Common myeloid progenitor, CD34-positive (primary cell): Measurements from ENCODE around the gene COL6A6. TPM values are rescaled to one million over a fixed set of nuclear protein-coding genes. Genes with fewer than 3 reads are reported as not detected.

Experiments used
- CTCF ChIA-PET: fragments of 350-600 bp; sonication (Branson Sonifier 250); formaldehyde crosslinking; loops from one replicate; lab custom pipeline; 2021; ENCODE audit warnings: antibody characterized with exemption; lab: Charles Lee
- POLR2A ChIA-PET: fragments of 350-600 bp; sonication (Branson Sonifier 250); formaldehyde crosslinking; loops from one replicate; lab custom pipeline; 2021; ENCODE audit warnings: antibody characterized with exemption; lab: Charles Lee
- DNase-seq, 3 donors: peaks; one replicate each; pipeline versions ENCODE4 v3.0.0 to v3.0.0-alpha.2; 2013
- H3K27ac ChIP-seq, 2 experiments: 1 replicate in 1 of 2; 2 replicates in 1 of 2; pipeline ENCODE4 v1.7.0; 2013; ENCODE audit warnings: inconsistent platforms in 2 of 2, low read length in 2 of 2, mild to moderate bottlenecking in 2 of 2, low read depth in 1 of 2, moderate library complexity in 1 of 2; ENCODE audit not compliant: severe bottlenecking in 2 of 2, insufficient read depth in 1 of 2, poor library complexity in 1 of 2
- H3K27me3 ChIP-seq, 5 experiments: replicated peaks in 2 of 5; 1 replicate in 3 of 5; 2 replicates in 2 of 5; pipeline versions ENCODE4 v1.6.1 to v1.7.0; 2013; ENCODE audit warnings: low read length in 4 of 5, mild to moderate bottlenecking in 2 of 5, moderate library complexity in 2 of 5, inconsistent platforms in 1 of 5; ENCODE audit not compliant: insufficient read depth in 5 of 5, control insufficient read depth in 4 of 5
- H3K36me3 ChIP-seq, 4 experiments: 1 replicate in 2 of 4; 2 replicates in 2 of 4; pipeline versions ENCODE4 v1.6.1 to v1.7.0; 2013; ENCODE audit warnings: low read length in 3 of 4, control low read depth in 1 of 4, mild to moderate bottlenecking in 1 of 4; ENCODE audit not compliant: control insufficient read depth in 4 of 4, insufficient read depth in 4 of 4
- H3K4me1 ChIP-seq, 4 experiments: 1 replicate in 3 of 4; 2 replicates in 1 of 4; pipeline versions ENCODE4 v1.6.1 to v1.7.1; 2013; ENCODE audit warnings: low read length in 3 of 4, mild to moderate bottlenecking in 3 of 4, control low read depth in 1 of 4, inconsistent platforms in 1 of 4, moderate library complexity in 1 of 4; ENCODE audit not compliant: control insufficient read depth in 4 of 4, insufficient read depth in 4 of 4; ENCODE audit errors: control extremely low read depth in 1 of 4
- H3K4me3 ChIP-seq, 7 experiments: 1 replicate in 4 of 7; 2 replicates in 3 of 7; pipeline versions ENCODE4 v1.5.1 to v1.7.0; 2013; ENCODE audit warnings: mild to moderate bottlenecking in 7 of 7, low read length in 6 of 7, moderate library complexity in 6 of 7, inconsistent platforms in 2 of 7, low read depth in 2 of 7, control low read depth in 1 of 7; ENCODE audit not compliant: insufficient read depth in 4 of 7, control insufficient read depth in 1 of 7; ENCODE audit errors: extremely low read depth in 1 of 7
- H3K9me3 ChIP-seq, 5 experiments: 1 replicate in 4 of 5; 2 replicates in 1 of 5; pipeline versions ENCODE4 v1.6.1 to v1.7.1; 2013; ENCODE audit warnings: low read length in 4 of 5, mild to moderate bottlenecking in 2 of 5, inconsistent platforms in 1 of 5, low read depth in 1 of 5, moderate library complexity in 1 of 5; ENCODE audit not compliant: control insufficient read depth in 4 of 5, insufficient read depth in 2 of 5; ENCODE audit errors: control extremely low read depth in 1 of 5
- WGBS: methylation state at CpG from one replicate; pipeline ENCODE4 v1.1.5; 2013; ENCODE audit not compliant: insufficient coverage; 5-methylcytosine and 5-hydroxymethylcytosine counted together
- polyA plus RNA-seq: library from polyadenylated mRNA; unstranded; fragments of 120-200 nt; gene quantifications from one replicate; pipeline ENCODE4 v1.2.1, GENCODE V29; 2013

COL6A6 gene, protein sequence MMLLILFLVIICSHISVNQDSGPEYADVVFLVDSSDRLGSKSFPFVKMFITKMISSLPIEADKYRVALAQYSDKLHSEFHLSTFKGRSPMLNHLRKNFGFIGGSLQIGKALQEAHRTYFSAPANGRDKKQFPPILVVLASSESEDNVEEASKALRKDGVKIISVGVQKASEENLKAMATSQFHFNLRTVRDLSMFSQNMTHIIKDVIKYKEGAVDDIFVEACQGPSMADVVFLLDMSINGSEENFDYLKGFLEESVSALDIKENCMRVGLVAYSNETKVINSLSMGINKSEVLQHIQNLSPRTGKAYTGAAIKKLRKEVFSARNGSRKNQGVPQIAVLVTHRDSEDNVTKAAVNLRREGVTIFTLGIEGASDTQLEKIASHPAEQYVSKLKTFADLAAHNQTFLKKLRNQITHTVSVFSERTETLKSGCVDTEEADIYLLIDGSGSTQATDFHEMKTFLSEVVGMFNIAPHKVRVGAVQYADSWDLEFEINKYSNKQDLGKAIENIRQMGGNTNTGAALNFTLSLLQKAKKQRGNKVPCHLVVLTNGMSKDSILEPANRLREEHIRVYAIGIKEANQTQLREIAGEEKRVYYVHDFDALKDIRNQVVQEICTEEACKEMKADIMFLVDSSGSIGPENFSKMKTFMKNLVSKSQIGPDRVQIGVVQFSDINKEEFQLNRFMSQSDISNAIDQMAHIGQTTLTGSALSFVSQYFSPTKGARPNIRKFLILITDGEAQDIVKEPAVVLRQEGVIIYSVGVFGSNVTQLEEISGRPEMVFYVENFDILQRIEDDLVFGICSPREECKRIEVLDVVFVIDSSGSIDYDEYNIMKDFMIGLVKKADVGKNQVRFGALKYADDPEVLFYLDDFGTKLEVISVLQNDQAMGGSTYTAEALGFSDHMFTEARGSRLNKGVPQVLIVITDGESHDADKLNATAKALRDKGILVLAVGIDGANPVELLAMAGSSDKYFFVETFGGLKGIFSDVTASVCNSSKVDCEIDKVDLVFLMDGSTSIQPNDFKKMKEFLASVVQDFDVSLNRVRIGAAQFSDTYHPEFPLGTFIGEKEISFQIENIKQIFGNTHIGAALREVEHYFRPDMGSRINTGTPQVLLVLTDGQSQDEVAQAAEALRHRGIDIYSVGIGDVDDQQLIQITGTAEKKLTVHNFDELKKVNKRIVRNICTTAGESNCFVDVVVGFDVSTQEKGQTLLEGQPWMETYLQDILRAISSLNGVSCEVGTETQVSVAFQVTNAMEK (N-terminal part only)
- polyA plus RNA-seq, result 0.38 TPM

- Histone ChIP-seq H3K4me3 (peak within 1 kb of the TSS in 2 of 7 experiments; percentile 13 to 36), H3K36me3 (no peaks in the 10 kb centered on the region), H3K27ac (no peak within 1 kb of the TSS), H3K9me3 (no peaks in the 10 kb centered on the region), H3K27me3 (peaks cover 13 to 70% (median 26%) of the 10 kb centered on the region in 5 experiments), H3K4me1 (no peaks in the 10 kb centered on the region)
- DNase-seq, result peak in 2 of 3 donors; percentile 6 to 17
- POLR2A ChIA-PET, result no interaction called here
- CTCF ChIA-PET, result no interaction called here
- WGBS, result 3% methylated on average over 50 of the region's 58 CpGs
These were observed at the start of gene COL6A6 for GRCh38 chr3:130516645-130517512. TSS of gene COL6A6 (plus strand) at chr3:130517177. CDS start at chr3:130560365, 43,188 bp downstream.

DNA sequence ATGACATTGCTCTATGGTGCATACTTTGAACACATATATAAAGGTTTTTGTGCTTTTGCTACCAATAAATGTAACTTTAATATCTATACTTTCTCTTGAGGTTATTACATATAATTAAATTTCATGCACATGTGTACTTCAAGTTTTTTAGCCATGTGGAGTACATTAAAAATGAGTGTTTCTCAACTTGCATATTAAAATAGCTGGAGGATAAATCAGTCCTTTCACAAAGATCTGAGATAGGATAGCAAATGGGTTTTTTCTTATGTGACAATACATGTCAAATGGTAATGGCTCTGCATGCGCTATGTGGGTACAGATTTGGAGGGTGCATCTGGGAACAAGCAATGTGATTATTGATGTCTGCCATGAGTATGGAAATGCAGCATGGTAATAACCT, 48.7 kb upstream of the COL6A6 start:
- ChIA-PET POLR2A (no interaction called here), CTCF (interaction anchor here (1.1 kb wide), 1 partner anchor 10 kb away, joined by 3 read pairs; no protein-coding TSS in a partner anchor)
- Histone ChIP-seq H3K27ac (no peak overlapping the region), H3K4me3 (no peak overlapping the region), H3K36me3 (no peaks in the 10 kb centered on the region), H3K4me1 (no peaks in the 10 kb centered on the region), H3K27me3 (peaks cover 0 to 4% (median 0%) of the 10 kb centered on the region in 5 experiments), H3K9me3 (no peaks in the 10 kb centered on the region)
- 100% methylated on average over 1 of the region's 1 CpG for WGBS
- no peak for DNase-seq

GRCh38 chr3:130470126-130470525, 46.9 kb upstream of the COL6A6 start:
- ChIA-PET POLR2A (no interaction called here), CTCF (no interaction called here)
- Histone ChIP-seq H3K36me3 (no peaks in the 10 kb centered on the region), H3K4me3 (no peak overlapping the region), H3K27me3 (peaks cover 0 to 4% (median 0%) of the 10 kb centered on the region in 5 experiments), H3K27ac (no peak overlapping the region), H3K4me1 (no peaks in the 10 kb centered on the region), H3K9me3 (peaks cover 0 to 4% (median 0%) of the 10 kb centered on the region in 5 experiments)
- 90% methylated on average over 2 of the region's 3 CpGs for WGBS
- DNase-seq, result no peak

DNA sequence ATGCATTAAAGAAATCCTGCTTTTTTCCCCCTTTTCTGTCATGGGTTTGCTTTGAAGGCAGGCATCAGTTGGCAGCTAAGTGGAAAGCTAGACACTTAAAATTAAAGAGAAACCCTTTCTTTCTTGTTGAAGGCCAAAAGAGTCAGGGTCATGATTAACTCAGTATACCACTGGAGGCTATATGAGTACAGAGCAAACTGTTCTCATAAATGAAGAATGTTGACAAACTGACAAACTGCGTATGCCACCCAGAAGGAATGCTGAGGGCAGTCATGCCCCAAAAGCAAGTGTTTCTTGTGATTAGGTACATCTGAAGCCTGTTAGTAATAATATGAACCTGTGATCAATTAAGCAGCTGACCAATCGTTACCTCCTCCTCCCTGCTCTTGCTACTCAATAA, 43.6 kb upstream of the COL6A6 start:
- ChIA-PET CTCF (interaction anchor here (2.2 kb wide), 1 partner anchor 15 kb away, joined by 5 read pairs; no protein-coding TSS in a partner anchor), POLR2A (no interaction called here)
- no peaks in the 10 kb centered on the region for H3K4me1 ChIP-seq
- no CpG with 5 or more reads among the region's 2 CpGs for WGBS
- H3K9me3 ChIP-seq, result peaks cover 0 to 4% (median 0%) of the 10 kb centered on the region in 5 experiments
- no peak for DNase-seq
- H3K36me3 ChIP-seq, result no peaks in the 10 kb centered on the region
- H3K4me3 ChIP-seq, result no peak overlapping the region
- no peak overlapping the region for H3K27ac ChIP-seq
- H3K27me3 ChIP-seq, result peaks cover 0 to 4% (median 0%) of the 10 kb centered on the region in 5 experiments

DNA sequence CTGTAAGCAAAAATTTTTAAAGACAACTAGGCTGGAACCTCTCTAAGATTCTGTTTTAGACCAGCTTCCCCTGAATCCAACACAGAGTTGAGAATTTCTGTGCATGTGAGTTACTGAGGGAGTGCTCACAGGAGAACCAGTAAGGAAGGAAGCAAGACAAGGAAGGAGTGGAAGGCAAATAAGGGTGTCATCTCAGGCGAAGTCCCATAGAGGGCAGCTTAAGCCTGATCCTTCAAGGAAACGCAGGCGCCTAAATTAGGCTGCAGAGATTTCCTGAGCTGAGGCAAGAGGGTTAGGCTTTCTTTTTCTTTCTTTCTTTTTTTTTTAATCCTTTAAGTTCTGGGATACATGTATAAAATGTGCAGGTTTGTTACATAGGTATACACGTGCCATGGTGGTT, 36.2 kb upstream of the COL6A6 start:
- H3K4me3 ChIP-seq, result no peak overlapping the region
- no peaks in the 10 kb centered on the region for H3K9me3 ChIP-seq
- H3K27ac ChIP-seq, result no peak overlapping the region
- 23% methylated on average over 3 of the region's 4 CpGs for WGBS
- H3K36me3 ChIP-seq, result no peaks in the 10 kb centered on the region
- ChIA-PET CTCF (no interaction called here), POLR2A (no interaction called here)
- no peaks in the 10 kb centered on the region for H3K4me1 ChIP-seq
- H3K27me3 ChIP-seq, result peaks cover 0 to 3% (median 0%) of the 10 kb centered on the region in 5 experiments
- peak; percentile 14 to 35 (median 27) for DNase-seq

DNA sequence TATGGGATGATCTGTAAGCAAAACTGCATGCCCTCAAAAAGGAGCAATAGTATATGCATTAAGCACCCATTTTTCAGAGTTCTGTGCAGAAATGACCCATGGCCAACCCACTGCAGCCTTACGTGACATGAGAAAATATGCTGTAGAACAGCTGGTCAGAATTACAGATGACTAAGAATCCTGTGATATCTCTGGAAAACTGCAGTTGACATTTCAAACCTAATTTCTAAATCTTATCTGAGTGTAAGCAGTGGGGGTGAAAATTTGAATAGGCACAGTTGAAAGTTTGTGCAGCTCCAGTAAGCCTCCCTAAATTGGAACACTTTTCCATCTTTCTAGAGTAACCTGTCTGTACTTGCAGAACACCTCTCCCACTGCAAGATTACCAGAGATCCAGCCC, 28.7 kb upstream of the COL6A6 start:
- no peak overlapping the region for H3K27ac ChIP-seq
- POLR2A ChIA-PET, result no interaction called here
- WGBS, result 100% methylated on average over 1 of the region's 1 CpG
- H3K27me3 ChIP-seq, result peaks cover 0 to 3% (median 0%) of the 10 kb centered on the region in 5 experiments
- CTCF ChIA-PET, result no interaction called here
- no peaks in the 10 kb centered on the region for H3K36me3 ChIP-seq
- no peak for DNase-seq
- no peaks in the 10 kb centered on the region for H3K4me1 ChIP-seq
- no peak overlapping the region for H3K4me3 ChIP-seq
- no peaks in the 10 kb centered on the region for H3K9me3 ChIP-seq
